Stimulated activated CD8-positive, alpha-beta memory T cell treated with anti-CD3 and anti-CD28 coated beads, Interleukin-12 subunit alpha, Interleukin-12 subunit beta, amount 100 ng/mL, for 24 hours (primary cell): ENCODE data around the gene ZBTB44.
A peak's percentile ranks its signal among the peaks of the same experiment; 100 is the strongest.
"Not testable (repeated sequence)": the region's sequence is repeated elsewhere in the genome, so short reads cannot be mapped to it uniquely, and the experiment has no call there.

Experiments
- DNase-seq: peaks from one replicate; pipeline ENCODE4 v3.0.0-alpha.2; 2020; ENCODE audit errors: extremely low read depth

ZBTB44 gene, protein sequence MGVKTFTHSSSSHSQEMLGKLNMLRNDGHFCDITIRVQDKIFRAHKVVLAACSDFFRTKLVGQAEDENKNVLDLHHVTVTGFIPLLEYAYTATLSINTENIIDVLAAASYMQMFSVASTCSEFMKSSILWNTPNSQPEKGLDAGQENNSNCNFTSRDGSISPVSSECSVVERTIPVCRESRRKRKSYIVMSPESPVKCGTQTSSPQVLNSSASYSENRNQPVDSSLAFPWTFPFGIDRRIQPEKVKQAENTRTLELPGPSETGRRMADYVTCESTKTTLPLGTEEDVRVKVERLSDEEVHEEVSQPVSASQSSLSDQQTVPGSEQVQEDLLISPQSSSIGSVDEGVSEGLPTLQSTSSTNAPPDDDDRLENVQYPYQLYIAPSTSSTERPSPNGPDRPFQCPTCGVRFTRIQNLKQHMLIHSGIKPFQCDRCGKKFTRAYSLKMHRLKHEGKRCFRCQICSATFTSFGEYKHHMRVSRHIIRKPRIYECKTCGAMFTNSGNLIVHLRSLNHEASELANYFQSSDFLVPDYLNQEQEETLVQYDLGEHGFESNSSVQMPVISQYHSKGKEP

DNA sequence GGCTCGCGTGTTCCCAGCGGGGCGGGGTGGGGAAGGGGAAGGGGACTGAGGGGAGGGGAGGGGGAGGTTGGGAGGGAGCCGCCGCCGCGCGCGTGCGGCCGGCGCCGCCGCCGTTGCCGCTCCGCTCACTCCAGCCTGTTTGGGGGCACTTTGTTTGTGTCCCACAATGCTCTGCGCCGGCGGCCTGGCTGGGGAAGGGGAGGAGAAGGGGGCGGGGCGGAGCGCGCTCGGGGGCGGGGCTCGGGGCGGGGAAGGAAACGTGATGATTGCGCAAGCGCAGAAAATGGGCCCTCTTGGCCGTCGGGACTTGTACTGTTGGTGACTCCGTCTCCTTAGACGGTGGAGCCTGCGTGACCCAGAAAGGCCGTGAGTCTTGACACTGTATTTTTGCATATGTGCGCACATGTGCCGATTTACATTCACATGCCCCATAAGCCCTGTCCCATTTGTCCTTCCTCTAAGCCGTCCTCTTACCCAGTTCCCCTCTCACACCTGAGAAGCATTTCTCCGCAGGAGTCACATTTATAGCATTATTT, at the start of gene ZBTB44:
TSS of gene ZBTB44 (minus strand) at position 168 of the 536 bp plus-strand sequence. CDS start 53,044 bp downstream, outside the sequence.
- peak; percentile 77 for DNase-seq

DNA sequence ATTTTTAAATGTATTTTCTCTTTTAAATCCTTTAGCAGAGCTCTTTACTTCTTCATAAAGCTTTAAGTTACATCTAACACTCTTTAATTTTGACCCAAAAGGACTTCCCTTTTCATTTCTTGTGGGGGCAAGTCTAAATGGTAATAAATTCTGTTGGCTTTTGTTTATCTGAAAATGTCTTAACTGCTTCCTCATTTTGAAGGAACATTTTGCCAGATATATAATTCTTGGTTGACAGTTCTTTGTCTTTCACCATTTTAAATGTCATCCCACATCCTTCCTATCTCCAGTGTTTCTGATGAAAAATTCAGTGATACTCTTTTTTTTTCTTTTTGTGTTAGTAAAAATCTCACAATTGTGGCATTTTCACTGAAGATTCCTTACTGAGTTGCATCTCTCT, 44.7 kb upstream of the ZBTB44 start:
- DNase-seq = no peak

DNA sequence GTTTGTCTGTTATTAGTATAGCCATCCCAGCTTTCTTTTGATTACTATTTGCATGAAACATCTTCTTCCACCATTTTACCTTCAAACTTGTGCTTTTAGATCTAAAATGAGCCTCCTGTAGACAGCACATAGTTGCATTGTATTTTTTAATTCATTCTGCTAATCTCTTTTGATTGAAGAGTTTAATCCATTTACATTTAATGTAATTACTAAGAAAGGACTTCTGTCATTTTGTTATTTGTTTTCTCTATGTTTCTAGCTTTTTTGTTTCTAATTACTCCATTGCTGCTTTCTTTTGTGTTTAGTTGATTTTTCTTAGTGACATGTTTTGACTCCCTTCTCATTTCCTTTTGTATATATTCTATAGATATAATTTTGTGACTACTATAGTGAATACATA, 43.7 kb upstream of the ZBTB44 start:
- DNase-seq = no peak

DNA sequence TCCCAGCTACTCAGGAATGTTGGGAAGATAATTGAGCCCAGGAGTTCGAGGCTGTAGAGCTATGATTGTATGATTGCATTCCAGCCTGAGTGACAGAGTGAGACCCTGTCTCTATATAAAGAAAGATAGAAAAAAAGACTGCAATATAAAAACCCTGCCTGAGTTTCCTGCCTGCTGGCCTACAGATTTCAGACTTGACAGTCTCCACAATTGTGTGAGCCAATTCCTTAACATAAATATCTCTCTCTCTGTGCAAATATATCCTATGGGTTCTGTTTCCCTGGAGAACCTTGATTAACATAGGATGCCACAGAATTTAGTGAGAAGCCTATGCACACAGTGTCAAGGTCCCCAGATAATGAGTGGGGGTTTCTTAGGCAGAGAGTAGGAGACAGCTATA, 32.5 kb upstream of the ZBTB44 start:
- no peak for DNase-seq

DNA sequence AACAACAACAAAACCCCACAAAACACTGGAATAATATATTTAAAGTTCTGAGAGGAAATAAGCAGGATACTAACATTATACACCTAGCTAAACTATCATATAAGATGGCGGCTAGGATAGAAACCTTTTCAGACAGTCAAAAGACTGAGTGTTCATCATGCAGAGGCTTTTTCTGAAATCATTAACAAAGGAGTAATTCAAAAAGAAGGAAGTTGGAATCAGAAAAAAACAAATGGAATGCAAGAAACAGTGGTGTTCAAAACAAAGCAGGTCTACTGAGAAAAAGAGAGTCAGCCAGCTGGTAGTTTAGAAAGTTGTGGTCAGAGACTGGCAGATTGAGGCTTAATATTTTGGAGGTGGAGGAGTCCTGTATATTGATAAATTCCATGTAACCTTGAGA, 30.1 kb upstream of the ZBTB44 start:
- DNase-seq = no peak

DNA sequence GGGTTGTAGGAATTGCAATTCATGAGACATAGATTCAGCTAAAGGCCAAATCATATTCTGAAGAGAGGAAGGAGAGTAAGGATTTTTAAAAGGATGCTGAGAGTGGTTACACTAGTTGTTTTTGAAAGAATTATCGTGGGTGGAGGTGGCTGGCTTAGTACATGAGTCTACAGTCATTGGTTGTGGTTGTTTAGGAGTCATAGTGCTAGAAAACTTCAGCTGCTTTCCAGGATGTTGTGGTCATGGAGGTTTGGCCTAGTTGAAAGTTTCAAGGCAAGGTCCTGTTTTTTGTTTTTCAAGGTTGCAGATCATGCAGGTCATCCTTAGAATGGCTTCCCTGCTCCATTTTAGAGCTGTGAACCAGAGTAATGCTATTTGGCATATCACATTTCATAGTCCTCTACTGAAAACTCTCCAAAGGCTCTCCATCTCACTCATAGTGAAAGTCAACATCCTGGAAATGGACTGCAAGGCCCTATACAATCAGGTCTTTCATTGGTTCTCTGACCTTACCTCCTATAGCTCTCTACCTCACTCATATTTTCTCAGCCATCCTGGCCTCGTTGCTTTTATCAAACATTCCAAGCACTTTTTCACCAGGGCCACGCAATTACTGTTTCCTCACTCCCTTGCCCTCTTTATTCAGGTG, 26.1 kb upstream of the ZBTB44 start:
- no peak for DNase-seq

DNA sequence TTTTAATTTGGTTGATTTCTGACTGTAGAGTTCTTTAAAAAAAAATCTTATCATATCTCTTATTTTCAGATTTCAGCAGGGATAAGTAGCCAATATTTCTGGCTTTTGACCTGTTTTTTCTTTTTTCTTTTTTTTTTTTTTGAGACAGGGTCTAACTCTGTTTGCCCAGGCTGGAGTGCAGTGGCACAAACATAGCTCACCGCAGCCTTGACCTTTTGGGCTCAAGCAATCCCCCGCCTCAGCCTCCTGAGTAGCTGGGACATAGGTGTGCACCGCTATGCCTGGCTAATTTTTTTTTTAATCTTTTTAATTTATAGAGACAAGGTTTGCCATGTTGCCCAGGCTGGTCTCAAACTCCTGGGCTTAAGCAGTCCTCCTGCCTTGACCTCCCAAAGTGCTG, 23.9 kb upstream of the ZBTB44 start:
- no peak for DNase-seq

DNA sequence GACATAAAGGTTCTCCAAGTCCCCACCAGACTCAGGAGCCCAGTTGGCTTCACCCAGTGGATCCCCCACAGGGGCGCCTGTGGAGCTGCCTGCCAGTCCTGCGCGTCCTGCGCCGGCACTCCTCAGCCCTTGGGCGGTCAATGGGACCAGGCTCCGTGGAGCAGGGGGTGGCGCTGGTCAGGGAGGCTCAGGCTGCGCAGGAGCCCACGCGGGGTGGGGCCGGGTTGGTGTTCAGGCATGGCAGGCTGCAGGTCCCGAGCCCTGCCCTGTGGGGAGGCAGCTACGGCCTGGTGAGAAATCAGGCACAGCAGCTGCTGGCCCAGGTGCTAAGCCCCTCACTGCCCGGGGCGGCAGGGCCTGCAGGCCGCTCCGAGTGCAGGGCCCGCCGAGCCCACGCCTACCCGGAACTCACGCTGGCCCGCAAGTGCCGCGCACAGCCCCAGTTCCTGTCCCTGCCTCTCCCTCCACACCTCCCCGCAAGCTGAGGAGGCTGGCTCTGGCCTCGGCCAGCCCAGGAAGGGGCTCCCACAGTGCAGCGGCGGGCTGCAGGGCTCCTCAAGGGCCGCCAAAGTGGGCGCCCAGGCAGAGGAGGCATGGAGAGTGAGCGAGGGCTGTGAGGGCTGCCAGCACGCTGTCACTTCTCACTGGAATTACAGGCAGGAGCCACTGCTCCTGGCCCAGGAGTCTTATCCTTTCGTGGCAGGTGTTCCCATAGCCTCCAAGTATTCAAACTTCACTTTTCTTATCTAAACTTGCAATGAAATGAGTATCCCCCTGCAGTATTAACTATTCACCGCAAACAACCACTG, 22.8 kb upstream of the ZBTB44 start:
- DNase-seq = no peak

DNA sequence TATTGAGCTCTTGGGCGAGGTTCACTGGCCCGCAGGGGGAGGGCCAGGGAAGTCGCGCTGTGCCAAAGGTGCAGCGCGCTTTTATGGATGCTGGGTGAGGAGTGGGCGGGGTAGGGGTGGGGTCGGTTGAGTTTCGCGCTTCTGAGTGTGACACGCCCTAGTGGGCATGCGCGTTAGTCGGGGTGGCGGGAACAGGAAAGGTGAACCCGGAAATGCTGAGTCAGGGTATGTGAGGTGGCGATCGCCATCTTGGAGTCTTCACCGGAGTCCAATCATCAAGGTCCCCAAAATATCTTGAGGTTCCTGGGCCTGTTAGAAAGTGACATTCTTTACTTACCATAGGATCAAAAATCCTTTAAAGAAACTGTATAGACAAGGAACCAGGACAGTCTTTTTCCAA, 16.7 kb upstream of the ZBTB44 start:
- DNase-seq = not testable (repeated sequence)

DNA sequence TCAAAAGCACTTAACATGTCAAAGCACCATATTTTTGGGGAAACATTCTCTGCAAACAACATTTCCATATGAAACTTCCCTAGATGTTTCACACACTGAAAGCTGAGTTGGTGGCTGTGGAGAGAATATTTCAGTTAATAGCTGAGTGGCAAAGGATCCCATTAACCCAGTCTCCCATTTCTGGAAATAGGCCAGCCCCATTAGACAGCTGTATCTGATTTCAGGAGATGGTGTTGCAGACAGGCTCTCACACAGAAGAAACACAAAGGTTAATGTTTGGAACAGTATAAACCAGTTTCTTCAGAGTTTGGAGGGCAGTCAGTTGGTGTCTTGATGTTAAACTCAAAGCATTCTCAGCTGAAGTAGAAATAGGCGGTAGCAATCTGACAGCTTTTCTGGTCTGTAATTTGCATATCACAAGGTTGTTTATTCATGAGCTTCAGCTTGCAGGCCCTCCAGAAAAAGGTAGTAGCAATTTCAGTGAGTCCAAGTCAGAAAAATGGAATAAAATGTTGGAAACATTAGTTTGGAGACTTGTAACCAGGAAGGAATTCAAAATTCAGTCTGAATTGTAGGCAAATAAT, 15.5 kb upstream of the ZBTB44 start:
- DNase-seq = no peak

DNA sequence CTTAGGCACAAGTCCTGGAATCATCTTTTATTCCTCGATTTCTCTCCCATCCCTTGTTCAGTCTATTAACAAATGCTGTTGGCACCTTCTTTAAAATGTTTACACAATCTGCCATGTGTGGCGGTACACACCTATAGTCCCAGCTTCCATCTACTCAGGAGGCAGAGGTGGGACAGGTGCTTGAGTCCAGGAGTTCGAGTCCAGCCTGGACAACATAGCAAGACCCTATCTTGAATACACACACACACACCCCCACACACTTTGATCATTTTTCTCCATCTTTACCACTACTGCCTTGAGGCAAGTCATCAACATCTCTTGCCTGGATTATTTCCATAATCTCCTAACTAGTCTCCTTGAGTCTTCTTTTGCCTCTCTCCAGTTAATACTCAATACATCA, 13.7 kb upstream of the ZBTB44 start:
- DNase-seq = no peak

DNA sequence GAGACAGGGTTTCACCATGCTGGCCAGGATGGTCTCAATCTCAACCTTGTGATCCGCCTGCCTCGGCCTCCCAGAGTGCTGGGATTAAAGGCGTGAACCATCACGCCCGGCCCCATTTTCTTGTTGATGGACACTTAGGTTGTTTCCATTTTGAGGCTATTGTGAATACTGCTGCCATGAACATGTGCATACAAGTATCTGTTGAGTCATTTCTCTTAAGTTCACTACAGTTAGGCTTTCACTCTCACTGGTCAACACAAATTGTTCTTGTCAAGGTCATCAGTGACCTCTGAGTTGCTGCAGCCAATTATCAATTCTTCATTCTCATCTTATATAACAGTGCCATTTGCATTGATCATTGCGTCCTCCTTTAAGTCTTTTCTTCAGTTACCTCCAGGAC, 13.0 kb upstream of the ZBTB44 start:
- no peak for DNase-seq

DNA sequence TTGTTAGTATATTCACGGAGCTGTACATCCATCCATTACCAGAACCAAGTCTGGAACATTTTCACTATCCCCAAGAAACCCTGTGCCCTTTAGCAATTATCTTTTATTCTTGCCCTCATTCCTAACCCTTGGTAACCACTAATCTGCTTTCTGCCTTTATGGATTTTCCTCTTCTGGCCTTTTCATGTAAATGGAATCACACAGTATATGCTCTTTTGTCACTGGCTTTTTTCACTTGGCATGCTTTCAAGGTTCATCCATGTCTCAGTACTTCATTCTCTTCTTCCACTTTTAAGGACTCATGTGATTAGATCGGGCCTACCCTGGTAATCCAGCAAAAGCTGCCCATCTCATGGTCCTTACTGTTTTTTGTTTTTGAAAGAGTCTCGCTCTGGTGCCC, 11.0 kb upstream of the ZBTB44 start:
- DNase-seq = no peak

DNA sequence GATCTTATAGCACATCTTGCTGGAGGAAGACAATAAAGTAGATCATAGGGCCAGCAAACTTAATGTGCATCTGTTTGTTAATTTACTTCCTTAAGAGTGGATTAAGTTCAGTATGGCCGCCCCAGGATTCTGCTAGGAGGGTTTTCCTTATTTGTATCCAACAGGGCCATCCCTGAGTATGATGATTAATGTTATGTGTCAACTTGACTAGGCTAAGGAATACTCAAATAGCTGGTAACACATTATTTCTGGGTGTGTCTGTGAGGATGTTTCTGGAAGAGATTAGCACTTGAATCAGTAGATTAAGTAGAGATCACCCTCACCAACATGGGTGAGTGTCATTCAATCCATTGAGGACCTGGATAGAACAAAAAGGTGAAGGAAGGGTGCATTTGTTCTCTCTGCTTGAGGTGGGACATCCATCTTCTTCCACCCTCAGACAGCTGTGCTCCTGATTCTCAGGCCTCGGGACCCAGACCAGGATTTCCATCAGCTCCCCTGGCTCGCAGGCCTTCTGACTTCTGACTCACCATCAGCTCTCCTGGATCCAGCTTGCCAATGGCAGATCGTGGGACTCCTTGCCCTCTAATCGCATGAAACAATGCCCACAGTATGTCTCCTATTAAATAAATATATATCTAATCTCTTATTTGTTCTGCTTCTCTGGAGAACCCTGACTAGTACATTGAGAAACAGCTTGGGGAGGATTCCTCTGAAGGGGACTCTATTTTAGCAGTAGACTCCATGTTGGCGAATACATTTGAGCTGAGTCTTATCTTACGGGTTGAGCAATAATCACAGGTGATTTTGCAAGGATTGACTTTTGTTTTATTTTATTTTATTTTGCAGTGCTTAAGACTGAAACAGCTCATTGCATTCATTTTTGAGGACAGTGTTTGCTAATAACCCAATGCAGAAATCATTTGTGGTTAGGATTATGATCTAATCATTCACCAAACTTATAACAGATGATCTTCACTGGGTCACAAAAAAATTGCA, 9.0 kb upstream of the ZBTB44 start:
- no peak for DNase-seq

DNA sequence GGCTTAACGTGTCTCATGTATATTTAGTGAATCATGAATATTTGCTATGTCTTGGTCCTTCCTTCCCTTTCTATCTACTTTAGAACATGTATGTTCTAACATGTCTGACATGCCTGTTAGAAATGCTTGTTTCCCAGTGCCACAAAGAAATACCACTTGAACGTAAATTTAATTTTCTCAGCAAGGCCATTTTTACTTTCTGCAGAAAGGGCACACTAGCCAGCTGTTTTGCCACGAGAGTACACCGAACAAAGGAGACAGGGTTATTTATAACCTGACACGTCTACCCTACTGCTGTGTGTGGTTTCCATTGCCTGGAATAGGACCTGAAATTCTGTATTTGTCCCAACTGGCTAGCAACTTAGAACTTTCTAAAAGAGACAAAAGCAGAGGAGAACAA, 7.4 kb upstream of the ZBTB44 start:
- no peak for DNase-seq

DNA sequence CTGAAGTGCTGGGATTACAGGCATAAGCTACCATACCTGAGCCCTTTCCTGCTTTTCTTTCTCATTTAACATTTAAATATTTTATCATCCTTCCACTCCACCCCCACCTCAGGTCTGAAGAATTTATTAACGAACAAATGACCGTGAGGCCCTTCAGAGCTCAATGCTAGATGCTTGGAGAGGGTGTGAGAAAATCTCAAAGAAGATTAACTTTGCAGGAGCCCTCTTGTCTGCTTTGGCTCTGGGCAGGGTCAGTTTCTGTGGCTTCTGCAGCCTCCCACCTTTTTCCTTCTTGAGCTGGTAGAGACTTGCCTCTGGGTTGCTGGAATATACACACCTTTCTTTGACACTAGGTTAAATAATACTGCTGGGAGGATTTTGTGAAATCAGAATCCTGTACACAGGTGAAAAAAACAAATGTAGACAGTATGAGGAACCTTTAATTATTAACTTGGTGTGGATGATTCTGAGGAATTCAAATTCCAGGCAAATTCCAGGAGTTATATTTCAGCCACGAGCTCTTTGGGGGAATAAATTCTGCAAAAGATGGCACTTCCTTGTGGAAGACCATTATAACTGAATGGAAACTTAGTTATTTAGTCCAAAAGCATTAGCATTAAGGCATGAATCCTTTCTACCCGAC, 3.4 kb upstream of the ZBTB44 start:
- no peak for DNase-seq

DNA sequence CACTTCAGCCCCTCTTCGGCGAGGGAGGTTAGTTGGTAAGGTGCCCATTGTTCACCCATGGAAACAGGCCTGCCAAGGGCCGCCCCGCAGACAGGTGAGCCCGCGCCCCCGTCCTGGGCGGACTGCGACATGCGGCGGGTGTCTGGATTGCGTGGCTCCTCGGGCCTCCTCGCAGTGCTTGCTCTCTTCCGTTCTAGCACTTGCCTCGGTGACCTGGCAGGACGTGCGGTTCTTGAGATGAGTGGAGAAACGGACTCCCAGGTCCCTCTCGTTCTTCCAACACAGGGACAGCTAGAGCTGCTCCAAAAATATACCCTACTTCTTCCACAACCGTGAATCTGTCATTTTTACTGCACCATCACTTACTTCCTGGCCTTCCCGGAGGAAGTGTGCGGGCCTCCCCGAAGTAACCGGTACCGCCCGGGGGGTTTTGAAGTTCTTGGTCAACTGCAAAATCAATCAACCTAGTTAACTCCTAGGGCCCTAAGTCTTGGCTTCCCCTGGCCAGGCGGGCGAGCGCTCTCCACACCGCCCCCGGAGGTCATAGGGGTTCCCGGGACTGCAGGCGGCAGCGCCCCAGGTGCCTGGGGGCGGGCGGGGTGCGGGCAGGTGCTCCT, 745 bp upstream of the ZBTB44 start:
- DNase-seq = peak; percentile 7

DNA sequence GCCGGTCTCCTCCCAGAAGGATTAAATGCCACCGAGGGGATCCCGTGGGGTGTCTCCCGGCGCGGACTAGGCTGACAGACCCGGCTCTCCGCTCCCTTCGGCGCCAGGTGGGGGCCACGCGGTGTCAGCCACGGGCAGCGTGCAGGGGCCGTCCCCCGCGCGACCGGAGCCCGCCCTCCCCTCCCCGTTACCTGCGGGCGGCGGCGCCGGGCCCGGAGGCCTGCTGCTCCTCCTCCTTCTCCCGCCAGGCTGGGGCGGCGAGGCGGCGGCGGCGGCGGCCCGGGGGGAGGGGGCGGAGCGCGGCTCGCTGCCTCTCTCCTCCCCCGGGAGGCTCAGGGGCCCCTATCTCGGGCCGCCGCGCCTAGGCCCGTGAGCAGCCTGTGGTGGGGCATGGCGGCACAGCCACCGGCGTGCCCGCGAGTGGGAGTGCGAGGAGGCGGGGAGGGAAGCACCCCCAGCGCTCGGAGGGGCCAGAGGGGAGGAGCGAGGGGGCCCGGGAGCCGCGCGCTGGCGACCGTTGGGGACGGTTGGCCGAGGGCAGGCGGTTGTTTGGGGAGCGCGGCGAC, 450 bp downstream of the ZBTB44 start:
- peak; percentile 30 for DNase-seq
